K562 (cell line): ENCODE data around the gene CCDC136. TPM values are rescaled to one million over a fixed set of nuclear protein-coding genes. Genes with fewer than 3 reads are reported as not detected.

Experiments used
- ARID4B ChIP-seq: sonication (generic); formaldehyde crosslinking; IDR thresholded peaks from 2 replicates; pipeline ENCODE4 v1.8.0; 2022; ENCODE audit warnings: mild to moderate bottlenecking, missing genetic modification reagents
- CREB3L1 ChIP-seq: fragments of 450-650 bp; IDR thresholded peaks from 2 replicates; pipeline ENCODE4 v1.6.1; 2014; ENCODE audit warnings: low read depth, mild to moderate bottlenecking, moderate library complexity, borderline replicate concordance
- FOSL1 ChIP-seq: fragments of 200-800 bp; sonication (Bioruptor generic); conservative IDR thresholded peaks from 2 replicates; pipeline ENCODE4 v1.6.1; 2016; ENCODE audit warnings: missing genetic modification characterization, missing compliant biosample characterization
- GATA2 ChIP-seq: sonication (generic); formaldehyde crosslinking; IDR thresholded peaks from 2 replicates; pipeline ENCODE4 v1.4.0; 2020; ENCODE audit warnings: mild to moderate bottlenecking, missing genetic modification reagents
- IRF9 ChIP-seq: fragments of 450-650 bp; IDR thresholded peaks from 2 replicates; pipeline ENCODE4 v1.6.1; 2016; ENCODE audit warnings: missing biosample characterization, missing genetic modification characterization
- LEF1 ChIP-seq: fragments of 450-650 bp; IDR thresholded peaks from 2 replicates; pipeline ENCODE4 v1.6.1; 2016; ENCODE audit warnings: mild to moderate bottlenecking
- REST ChIP-seq, 2 experiments: fragments of 450-650 bp; formaldehyde crosslinking in 1 of 2; IDR thresholded peaks; 2 replicates each; pipeline versions ENCODE4 v1.4.0 to v1.6.1; 2014 to 2020; ENCODE audit warnings: mild to moderate bottlenecking in 2 of 2, borderline replicate concordance in 1 of 2, low read depth in 1 of 2
- SMARCE1 ChIP-seq: fragments of 450-650 bp; IDR thresholded peaks from 2 replicates; pipeline ENCODE4 v1.7.1; 2016; ENCODE audit warnings: mild to moderate bottlenecking
- SP1 ChIP-seq: sonication (generic); formaldehyde crosslinking; IDR thresholded peaks from 2 replicates; pipeline ENCODE4 v1.8.1; 2022; ENCODE audit warnings: mild to moderate bottlenecking, missing genetic modification reagents
- ZC3H4 ChIP-seq: sonication (generic); formaldehyde crosslinking; IDR thresholded peaks from 2 replicates; pipeline ENCODE4 v1.9.0; 2021; ENCODE audit warnings: missing genetic modification reagents, borderline replicate concordance
- ZFP36 ChIP-seq: fragments of 150-350 bp; IDR thresholded peaks from 2 replicates; pipeline ENCODE4 v1.6.1; 2018; ENCODE audit warnings: low read length, low read depth; ENCODE audit not compliant: partially characterized antibody
- polyA plus RNA-seq, 8 experiments: library from polyadenylated mRNA; depleted of rRNA in 4 of 8; stranded (reverse) in 5 of 8; unstranded in 3 of 8; fragments of >200 nt; fragmentation: Nextera tagmentation in 2 of 8; fragmentation: Illumina TruSeq in 1 of 8; extraction: Ambion mirVana in 2 of 8; extraction: Trizol in 1 of 8; gene quantifications; 2 replicates each; pipeline versions ENCODE4 v1.2.1 to v1.2.3, GENCODE V29; 2011 to 2014; ENCODE audit warnings: inconsistent platforms in 1 of 8, missing spikeins in 1 of 8
- total RNA-seq, 7 experiments: library from RNA; depleted of rRNA in 6 of 7; stranded (reverse); fragments of >200 nt in 6 of 7; fragmentation: Illumina TruSeq in 2 of 7; extraction: Trizol in 2 of 7; gene quantifications; 2 replicates each; pipeline versions ENCODE4 v1.2.1 to v1.2.3, GENCODE V29; 2011 to 2021; ENCODE audit warnings: low replicate concordance in 1 of 7

CCDC136 gene
- total and polyA plus RNA-seq, 9 of the 15 experiments (the other 6 are each of a cell fraction or from before 2014, with no cell fraction given) = 2.4 to 40.8 (median 26.5) TPM

- TF ChIP-seq REST (IDR thresholded peaks at IDR 0.05; ENCODE audit: borderline replicate concordance) = peak; percentile 48; the same call in 1 of the 2 replicates
- peak; percentile 71; the same call in 1 of the 2 replicates for TF ChIP-seq REST (CRISPR knock-in tag; IDR thresholded peaks at IDR 0.05; ENCODE audit: low read depth)
- peak; percentile 88 for TF ChIP-seq SMARCE1
- peak; percentile 47; the same call in 1 of the 2 replicates for TF ChIP-seq CREB3L1
- no peak for TF ChIP-seq ARID4B (CRISPR knock-in tag)
- TF ChIP-seq LEF1 = peak; percentile 49; the same call in 1 of the 2 replicates
- peak; percentile 34 for TF ChIP-seq ZFP36
- no peak for TF ChIP-seq SP1
- TF ChIP-seq GATA2 (CRISPR knock-in tag) = peak; percentile 52; the same call in 1 of the 2 replicates
- TF ChIP-seq FOSL1 (tag) = peak; percentile 96
- no peak for TF ChIP-seq ZC3H4 (CRISPR knock-in tag)
- 0 out of 2 replicates have a peak, but pooled peaks have one; percentile 10 for TF ChIP-seq IRF9 (tag)
Measured at GRCh38 chr7:128827248-128827958, 35.6 kb downstream of the CCDC136 start (continued).
